GM18861 (cell line): Measurements from ENCODE around the gene ERO1B.

Experiments
- ATAC-seq: cut with Tn5 transposase; IDR thresholded peaks from one replicate; pipeline ENCODE4 v1.9.1; 2021; ENCODE audit not compliant: unreplicated experiment

ERO1B gene

DNA sequence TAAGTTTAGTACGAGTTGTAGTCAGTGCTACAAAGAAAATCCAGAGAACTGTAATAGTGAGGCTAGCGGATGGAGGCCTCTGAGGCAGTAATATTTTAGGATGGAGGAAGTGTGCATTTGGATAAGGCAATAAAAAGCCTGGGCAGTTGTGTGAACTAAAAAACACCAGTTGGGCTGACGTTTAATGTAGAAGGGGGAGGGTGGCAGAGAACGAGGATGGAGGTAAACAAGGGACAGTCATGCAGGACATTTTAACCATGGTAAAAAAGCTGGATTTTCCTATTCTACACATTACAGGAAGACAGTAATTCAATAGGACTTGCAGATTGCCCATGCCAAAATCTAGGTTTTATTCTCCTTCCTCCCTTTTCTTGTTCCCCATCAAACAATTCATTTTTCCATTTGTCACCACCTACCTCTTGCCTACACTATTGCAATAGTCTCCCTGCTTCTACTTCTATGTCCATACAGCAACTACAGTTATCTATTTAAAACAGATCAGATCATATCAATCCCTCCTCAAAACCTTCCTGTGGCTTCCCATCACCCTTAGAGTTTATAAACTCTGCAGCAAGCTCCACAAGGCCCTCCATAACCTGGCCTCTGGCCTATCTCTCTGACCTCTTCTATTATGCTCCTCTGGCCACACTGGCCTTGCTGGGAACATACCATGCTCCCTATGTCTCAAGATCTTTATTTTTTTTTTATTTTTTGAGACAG lies 27.7 kb downstream of the ERO1B start:
- ATAC-seq, result no peak

DNA sequence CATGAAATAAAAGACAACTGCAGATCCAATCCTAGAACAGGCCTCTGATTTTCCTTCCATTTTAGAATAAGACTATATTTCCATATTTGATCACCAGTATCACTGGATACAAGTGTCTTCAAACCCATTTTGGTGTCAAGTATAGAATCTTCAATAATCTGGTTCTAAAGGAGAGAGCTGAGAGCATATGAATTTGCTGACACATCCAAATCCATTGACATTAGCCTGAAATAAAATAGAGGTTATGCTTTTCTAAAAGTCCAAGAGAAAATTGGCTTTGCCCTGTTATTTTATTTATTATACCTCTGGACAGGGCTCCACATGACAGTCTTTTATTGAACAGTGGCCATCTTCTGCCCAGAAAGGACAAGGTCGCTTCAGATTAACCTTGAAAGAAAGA lies 28.6 kb downstream of the ERO1B start:
- no peak for ATAC-seq

DNA sequence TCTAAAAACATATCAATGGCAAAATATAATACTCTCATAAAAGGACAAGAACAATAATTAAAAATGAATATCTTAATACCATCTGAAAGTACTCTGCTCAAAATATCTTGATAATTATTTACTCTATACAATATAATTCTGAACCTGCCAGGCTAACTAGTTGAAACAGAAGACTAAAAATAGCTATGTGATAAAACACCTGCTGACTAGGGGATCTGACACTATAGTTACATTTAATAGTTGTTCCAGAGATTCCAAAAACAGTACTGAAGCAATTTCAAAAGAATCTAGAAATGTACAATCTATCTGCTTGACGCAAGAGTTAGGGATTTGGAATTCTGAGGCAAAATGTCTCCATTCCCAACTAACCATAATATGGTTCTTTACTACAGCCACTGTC lies 30.2 kb downstream of the ERO1B start:
- no peak for ATAC-seq

DNA sequence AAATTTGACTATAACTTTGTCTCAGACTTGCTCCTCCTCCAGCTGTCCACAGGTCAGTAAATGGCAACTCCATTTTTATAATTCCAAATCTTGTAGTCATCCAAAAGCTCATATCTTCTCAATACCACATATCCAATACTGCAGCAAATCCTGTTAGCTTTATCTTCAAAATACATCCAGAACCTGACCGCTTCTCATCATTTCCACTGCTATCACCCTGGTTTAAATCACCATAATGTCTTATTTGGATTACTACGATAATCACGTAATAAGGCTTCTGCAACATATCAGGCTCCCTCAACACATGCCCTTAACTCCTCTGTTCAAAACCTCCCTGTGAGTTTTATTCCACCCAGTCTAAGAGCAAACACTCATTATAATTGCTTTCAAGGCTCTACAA lies 34.5 kb downstream of the ERO1B start:
- ATAC-seq, result no peak

DNA sequence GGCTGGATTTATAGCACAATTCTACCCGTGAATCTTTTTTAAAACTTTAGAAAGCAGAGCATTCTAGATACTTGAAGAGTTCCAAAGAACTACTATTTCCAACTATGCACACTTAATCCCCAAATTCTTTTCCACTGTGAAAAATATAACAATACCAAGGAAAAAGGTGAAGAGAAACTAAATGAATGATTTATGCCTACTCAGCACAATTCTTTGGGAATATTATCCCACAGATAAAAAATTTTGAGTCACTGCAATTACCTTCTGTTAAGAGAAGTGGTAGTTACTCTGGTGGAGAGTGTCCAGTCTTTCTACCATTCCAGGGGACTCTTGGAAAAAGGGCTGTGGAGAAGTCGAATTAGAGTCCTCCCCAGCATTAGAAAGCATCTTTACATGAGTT lies 39.2 kb downstream of the ERO1B start:
- no peak for ATAC-seq

DNA sequence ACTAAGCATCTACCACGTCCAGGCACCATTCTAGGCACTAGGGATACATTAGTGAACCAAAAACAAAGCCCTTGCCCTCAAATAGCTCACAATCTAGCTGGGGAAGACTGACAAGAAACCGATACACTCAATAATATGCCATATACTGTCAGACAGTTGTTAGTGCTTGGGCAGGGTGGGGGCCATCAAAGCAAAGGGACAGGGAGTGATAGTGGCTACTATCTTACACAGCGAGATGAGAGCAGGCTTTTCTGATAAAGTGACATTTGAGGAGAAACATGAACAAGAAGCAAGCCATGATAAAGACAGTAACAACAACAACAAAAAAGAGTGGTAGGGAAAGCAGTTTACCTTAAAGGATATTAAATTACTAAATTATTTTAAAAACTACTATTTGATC lies 41.1 kb downstream of the ERO1B start:
- no peak for ATAC-seq

DNA sequence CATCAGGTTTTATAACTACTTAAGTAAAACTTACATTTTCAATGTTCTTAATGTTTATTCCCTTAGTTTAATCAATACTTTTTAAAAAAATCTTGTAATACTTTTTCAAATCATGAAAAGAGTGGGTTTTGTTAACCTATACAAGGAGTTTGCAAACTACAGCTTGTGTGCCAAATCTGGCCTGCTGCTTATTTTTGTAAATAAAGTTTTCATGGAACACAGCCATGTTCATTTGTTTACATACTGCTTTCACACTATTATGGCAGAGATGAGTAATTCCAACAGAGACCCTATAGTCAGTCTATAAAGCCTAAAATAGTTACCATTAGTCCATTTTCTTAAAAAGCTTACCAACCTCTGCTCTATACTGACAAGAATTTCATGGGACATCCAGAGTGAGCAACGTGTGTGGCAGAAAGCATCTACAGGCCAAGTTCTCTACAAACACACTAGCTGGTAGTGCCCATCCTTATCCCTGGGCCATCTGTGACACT lies 42.6 kb downstream of the ERO1B start:
- no peak for ATAC-seq

DNA sequence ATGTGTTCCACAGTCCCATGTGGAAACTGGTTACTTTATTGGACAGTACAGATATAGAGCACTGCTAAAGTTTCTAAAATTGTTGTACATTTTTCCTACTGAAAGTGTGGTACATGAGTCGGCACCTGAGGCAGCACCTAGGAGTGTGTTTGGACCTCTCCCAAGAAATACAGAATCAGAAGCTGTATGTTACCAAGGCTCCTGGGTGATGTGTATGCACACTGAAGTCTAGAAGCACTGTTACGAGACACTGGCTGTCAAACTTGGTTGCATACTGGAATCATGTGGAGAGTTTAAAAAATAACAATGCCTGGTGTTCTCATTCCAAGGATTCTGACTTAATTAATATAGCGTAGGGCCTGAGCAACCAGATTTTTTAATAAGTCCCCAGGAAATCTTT lies 46.6 kb downstream of the ERO1B start:
- no peak for ATAC-seq

DNA sequence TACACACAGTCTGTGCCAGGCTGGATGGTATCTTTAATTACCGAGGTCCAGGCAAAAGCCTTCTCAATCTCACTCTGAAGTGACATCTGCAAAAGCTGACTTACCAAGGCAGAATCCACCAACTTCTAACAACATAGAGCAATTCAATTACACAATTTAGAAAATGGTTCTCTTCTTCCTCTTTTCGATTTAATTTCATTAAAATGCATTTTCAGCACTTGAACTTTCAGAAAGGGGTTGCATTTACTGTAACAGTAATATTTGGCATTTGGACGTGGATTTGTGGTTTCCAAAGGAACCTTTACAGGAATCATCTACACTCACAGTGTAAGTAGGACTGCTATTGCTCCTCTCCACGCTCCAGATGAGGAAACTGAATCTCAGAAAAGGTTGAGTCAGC lies 53.3 kb downstream of the ERO1B start:
- no peak for ATAC-seq

DNA sequence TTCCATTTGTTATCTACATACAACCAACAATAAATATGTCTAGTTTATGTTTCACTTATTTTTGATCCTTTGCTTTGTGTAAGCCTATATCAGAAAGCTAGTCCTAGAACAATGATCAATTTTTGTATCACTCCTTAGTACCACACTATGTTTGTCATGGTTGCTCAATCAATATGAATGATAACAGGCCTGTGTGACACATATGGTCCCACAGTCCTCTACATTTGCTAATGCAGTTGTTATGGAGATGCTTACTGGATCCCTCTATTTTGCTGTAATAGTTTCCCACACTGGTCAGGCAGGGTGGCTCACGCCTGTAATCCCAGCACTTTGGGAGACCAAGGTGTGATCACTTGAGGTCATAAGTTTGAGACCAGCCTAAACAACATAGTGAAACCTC lies 59.1 kb downstream of the ERO1B start:
- no peak for ATAC-seq

DNA sequence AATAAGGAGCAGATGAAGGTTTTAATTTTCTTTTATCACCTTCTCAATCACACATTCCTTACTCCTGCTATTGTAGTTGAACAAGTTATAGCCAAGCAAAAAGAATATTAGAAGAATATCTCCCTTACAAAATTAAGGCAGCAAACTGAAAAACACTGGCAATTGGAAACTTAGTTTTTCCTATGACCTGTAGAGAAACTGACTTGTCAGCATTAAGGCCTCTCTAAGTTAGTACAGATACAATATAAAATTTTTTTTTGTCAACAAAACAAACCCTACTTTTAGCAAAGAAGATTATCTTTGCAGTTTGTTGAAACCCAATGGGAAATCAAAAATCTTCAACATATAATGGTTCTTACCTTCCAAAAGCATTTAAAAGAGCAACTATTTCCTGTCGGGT lies 61.3 kb downstream of the ERO1B start:
- no peak for ATAC-seq

DNA sequence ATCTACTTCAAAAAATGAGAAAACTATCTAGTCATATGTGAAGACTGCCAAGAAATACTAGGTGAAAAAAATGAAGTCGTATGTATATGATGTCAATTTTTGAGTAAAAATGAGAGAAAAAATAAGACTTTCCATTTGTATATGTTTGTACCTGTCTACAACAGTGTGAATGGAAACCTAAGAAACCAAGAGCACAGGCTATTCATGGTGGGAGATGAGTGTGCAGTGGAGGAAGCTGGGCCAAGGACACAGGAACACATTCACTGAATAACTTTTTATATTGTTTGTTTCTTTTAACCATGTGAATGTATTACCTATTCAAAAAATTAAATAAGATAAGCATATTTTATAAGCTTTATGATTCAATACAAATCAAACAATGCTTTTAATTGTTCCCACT lies 67.0 kb downstream of the ERO1B start:
- ATAC-seq, result no peak

DNA sequence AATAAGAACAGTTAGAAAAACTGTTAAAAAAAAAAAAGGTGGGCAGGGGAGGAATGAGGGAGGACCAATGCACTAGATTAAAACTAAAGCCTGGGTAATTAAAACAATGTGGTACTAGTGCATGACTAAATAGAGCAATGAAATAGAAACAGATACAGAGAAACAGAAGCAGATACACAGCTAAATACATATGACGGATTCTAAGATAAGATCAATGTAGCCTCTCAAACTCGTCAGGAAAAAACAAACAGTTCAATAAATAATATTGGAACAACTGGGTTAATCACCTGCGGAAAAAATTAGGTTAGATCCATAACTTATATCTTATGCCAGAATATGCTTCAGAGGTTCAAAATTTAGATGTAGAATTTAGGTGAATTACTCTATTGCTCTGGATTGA lies 68.2 kb downstream of the ERO1B start:
- no peak for ATAC-seq

DNA sequence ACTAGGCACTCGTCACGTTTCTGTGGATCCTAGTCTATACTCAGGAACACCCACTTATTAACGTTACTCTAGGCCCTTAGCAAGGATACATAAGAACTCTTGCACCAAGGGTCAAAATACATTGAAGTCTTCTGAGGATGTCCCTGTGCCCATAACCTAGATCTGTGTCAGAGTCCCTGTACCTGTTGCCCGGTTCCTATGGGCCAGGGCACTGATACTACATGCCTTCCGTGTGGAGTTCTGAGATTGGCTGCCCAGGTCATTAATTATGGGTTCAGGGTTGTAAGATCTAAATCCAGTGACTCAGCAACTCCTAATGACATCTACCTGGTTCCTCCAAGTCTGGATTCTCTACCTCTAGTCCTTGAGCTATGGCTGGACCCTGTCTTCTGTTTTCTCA lies 69.9 kb downstream of the ERO1B start:
- no peak for ATAC-seq

DNA sequence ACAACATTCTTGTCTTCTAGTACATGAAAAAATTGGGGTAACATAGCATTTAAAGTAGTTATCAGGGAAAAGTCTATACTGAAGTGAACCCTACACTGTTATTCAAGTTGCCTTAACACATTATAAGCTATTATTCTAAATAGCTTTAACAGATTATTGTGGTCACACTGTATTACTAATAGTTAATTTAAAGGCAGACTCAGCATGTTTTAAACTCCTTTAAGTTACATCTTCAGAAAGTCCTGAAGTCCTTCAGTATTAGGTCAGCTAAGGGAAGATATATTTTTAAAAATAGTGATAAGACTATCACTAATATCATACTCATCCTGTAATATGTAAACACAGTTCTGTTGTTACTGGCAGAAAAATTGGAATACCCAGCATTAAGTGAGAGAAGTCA lies 72.0 kb downstream of the ERO1B start:
- ATAC-seq, result no peak

DNA sequence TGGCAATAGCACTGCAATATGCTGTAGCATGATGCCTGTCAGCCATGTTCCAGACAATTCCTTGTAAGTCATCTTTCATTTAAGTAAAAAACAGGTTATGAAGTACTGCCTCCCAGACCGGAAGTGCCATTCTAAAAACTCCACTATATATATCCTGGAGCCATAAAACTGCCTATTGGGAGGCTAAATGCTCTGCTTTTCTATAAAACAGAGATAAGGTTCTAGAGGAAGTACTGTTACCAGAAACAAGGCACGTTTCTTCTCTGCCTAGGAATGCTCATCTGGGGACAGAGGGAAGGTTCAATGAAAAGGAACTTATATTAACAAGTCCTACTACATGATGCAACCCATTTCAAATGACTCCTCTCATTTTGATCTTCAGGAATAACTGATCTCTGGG lies 72.6 kb downstream of the ERO1B start:
- ATAC-seq, result no peak

DNA sequence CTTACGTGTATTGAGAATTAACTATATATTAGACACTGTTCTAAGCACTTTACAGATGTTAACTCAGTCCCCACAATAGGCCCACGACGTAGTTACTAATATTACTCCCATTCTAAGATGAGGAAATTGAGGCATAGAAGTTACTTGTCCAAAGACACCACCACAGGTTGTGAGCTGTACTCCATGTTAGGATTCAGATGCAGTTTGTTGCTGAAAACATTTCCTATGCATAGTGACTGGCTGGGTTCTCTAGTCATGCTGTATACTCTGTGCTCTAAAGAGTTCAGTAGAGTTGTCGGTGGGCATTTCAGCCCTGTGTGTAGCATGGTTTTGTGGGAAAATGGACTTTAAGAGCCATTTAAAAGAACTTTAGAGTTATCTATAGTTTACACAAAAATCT lies 74.2 kb downstream of the ERO1B start:
- no peak for ATAC-seq

DNA sequence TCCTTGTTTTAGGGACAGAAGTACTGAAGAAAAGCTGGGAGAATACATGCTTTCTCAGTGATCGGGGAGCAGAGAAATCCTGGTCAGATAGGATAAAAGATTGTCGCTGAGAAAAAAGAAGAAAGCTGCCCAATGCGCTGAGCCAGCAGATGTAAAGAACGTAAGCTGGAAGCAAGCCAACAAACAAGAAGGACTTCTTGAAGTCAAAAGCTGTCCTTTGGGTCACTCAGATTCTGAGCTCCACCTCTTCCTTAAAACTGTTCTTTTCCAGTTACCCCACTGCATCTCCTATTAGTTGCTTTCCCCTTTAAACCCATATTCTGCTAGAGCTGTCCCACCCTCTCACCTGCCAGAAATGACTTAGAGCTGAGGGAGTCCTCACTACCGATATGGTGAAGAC lies 74.6 kb downstream of the ERO1B start:
- ATAC-seq, result no peak

DNA sequence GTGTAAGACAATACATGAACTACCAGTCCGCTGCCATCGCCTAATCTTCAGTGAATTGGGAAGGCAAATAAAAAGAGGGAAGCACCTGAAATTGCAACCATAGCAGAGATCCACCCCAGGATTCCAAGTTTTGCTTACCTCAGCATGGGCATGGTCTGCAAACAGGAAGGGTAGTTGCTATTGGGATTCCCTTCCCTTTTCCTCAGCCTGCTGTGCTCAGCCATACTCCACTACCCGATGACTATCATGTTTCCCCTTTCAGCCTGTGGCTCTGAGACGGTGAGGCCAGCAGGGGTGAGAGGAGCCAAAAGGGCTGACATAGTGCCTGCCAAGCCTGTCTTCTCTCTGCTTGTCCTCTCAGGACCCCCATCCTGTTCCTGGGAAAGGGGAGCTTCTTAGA lies 75.2 kb downstream of the ERO1B start:
- no peak for ATAC-seq

DNA sequence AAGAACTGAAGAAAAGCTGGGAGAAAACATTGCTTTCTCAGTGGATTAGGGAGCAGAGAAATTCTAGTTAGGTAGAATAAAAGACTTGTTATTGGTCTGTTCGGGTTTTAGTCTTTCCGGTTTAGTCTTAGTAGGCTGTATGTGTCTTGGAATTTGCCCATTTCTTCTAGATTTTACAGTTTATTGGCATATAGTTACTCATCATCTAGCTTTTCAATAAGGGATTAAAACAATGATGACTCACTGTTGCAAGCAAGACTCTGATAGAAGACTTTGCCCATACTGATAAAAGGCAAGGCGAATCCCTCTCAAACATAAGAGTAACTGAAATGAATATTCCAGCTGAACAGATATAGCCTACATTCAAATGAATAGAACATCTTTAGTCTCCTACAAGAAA lies 77.1 kb downstream of the ERO1B start:
- ATAC-seq, result no peak

DNA sequence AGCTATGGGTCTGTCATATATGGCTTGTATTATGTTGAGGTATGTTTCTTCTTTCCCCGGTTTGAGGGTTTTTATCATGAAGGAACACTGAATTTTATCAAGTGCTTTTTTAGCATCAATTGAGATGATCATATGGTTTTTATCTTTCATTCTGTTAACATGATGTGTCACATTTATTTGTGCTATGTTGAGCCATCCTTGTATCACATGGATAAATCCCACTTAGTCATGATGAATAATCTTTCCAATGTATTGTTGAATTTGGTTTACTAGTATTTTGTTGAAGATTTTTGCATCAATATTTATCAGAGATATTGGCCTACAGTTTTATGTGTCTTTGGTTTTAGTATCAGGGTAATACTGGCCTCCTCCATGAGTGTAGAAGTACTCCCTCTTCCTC lies 77.7 kb downstream of the ERO1B start:
- ATAC-seq, result no peak

DNA sequence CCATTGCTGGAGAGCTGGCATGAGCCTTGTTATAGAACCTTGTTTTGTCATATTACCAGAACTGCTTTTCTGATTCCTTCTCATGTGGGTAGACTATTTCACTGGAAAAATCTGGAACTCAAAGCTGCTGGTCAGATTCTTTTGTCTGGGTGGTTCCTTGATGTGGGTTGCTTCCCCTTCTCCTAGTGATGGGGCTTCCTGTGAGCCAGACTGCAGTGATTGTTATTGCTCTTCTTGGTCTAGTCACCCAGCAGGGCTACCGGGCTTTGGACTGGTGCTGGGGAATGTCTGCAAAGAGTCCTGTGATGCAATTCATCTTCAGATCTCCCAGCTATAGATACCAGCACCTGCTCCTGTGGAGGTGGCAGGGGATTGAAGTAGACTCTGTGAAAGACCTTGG lies 80.0 kb downstream of the ERO1B start:
- ATAC-seq, result no peak

DNA sequence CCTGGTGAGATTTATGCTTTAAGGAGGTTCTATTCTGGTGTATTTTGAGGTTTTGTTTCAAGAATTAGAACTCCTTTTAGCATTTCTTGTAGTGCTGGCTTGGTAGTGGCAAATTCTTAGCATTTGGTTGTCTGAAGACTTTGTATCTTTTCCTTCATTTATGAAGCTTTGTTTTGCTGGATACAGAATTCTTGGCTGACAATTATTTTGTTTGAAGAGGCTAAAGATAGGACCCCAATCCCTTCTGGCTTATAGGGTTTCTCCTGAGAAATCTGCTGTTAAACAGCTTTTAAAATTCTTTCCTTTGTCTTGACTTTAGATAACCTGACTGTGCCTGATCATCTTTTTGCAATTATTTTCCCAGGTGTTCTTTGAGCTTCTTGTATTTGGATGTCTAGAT lies 80.8 kb downstream of the ERO1B start:
- no peak for ATAC-seq
